Spleen (tissue), 11 donors: ENCODE data around the gene NUDT7. TPM values are rescaled to one million over a fixed set of nuclear protein-coding genes. Genes with fewer than 3 reads are reported as not detected.

Experiments
- DNase-seq: peaks from one replicate; pipeline ENCODE4 v3.0.0-alpha.2; 2020
- H3K27ac ChIP-seq, 8 donors: fragments of 200-600 bp; sonication (generic) in 7 of 8; 1 replicate in 4 of 8; 2 replicates in 4 of 8; pipeline versions ENCODE4 v1.5.0 to v1.8.0; 2016 to 2021; ENCODE audit warnings: inconsistent platforms in 4 of 8, mild to moderate bottlenecking in 4 of 8, moderate library complexity in 1 of 8
- H3K27me3 ChIP-seq, 7 donors: fragments of 200-600 bp; sonication (generic) in 6 of 7; replicated peaks in 1 of 7; 1 replicate in 4 of 7; 2 replicates in 3 of 7; pipeline versions ENCODE4 v1.5.0 to v1.8.0; 2016 to 2021; ENCODE audit warnings: inconsistent platforms in 3 of 7, mild to moderate bottlenecking in 1 of 7
- H3K36me3 ChIP-seq, 6 donors: fragments of 200-600 bp; sonication (generic) in 5 of 6; 1 replicate in 4 of 6; 2 replicates in 2 of 6; pipeline versions ENCODE4 v1.5.0 to v1.8.0; 2016 to 2021; ENCODE audit warnings: inconsistent platforms in 2 of 6
- H3K4me1 ChIP-seq, 6 donors: fragments of 200-600 bp; sonication (generic) in 5 of 6; 1 replicate in 3 of 6; 2 replicates in 3 of 6; pipeline versions ENCODE4 v1.5.0 to v1.8.0; 2016 to 2021; ENCODE audit warnings: inconsistent platforms in 3 of 6
- H3K4me3 ChIP-seq, 8 donors: fragments of 200-600 bp; sonication (generic) in 7 of 8; 1 replicate in 4 of 8; 2 replicates in 4 of 8; pipeline versions ENCODE4 v1.5.0 to v1.8.0; 2016 to 2021; ENCODE audit warnings: inconsistent platforms in 4 of 8, mild to moderate bottlenecking in 4 of 8, moderate library complexity in 2 of 8
- H3K9me3 ChIP-seq, 8 donors: fragments of 200-600 bp; sonication (generic) in 7 of 8; 1 replicate in 4 of 8; 2 replicates in 4 of 8; pipeline versions ENCODE4 v1.5.0 to v1.8.0; 2016 to 2021; ENCODE audit warnings: inconsistent platforms in 4 of 8
- CTCF ChIP-seq, 11 experiments: fragments of 200-600 bp in 7 of 11; fragments of 450-650 bp in 4 of 11; sonication (generic) in 4 of 11; IDR thresholded peaks in 8 of 11; conservative IDR thresholded peaks in 3 of 11; 1 replicate in 7 of 11; 2 replicates in 4 of 11; pipeline versions ENCODE4 v1.4.0 to v1.8.0; 2016 to 2021; ENCODE audit warnings: antibody characterized with exemption in 11 of 11, inconsistent platforms in 4 of 11, mild to moderate bottlenecking in 1 of 11
- POLR2A ChIP-seq, 3 donors: fragments of 450-650 bp; IDR thresholded peaks; one replicate each; pipeline ENCODE4 v1.5.1; 2017; ENCODE audit warnings: antibody characterized with exemption in 3 of 3, mild to moderate bottlenecking in 1 of 3
- POLR2AphosphoS5 ChIP-seq, 3 donors: sonication (generic); formaldehyde crosslinking; IDR thresholded peaks; one replicate each; pipeline ENCODE4 v1.5.1; 2017; ENCODE audit warnings: antibody characterized with exemption in 3 of 3
- WGBS, 5 donors: extraction: QIAGEN DNeasy Blood & Tissue Kit in 3 of 5; methylation state at CpG; one replicate each; pipeline versions ENCODE4 v1.1.5 to v1.1.7; 2013 to 2018; 5-methylcytosine and 5-hydroxymethylcytosine counted together
- intact Hi-C: fragments of 100-400 bp; cut with DNase I; formaldehyde crosslinking; loops from one replicate; pipeline ENCODE4 v1.15.0; 2023; ENCODE audit warnings: low total_unique reads
- polyA plus RNA-seq, 3 donors: library from polyadenylated mRNA; stranded (reverse); fragments of 200-250 nt; gene quantifications; one replicate each; pipeline ENCODE4 v1.2.1, GENCODE V29; 2013
- total RNA-seq, 7 donors: library from RNA; depleted of rRNA in 3 of 7; stranded (reverse); fragments of >200 nt in 3 of 7; fragmentation: NEBNext Ultra II Directional in 4 of 7; extraction: Animal tissue kit (Norgen Biotek cat#: 25700) in 4 of 7; gene quantifications; one replicate each; pipeline versions ENCODE4 v1.1.0 to v1.2.1, GENCODE V29; 2016 to 2021
- donor health status: healthy with polysubstance abuse.
- donor health status: DM: no; HTN: no; CAD: no; lungs with moderate emphysema.
- donor health status: DM: no; HTN: no; CAD: no.
- donor health status: Bipolar disorder and iron deficiency.
- donor health status: healthy.
- donor health status: DM: no; HTN: no; CAD: no.
- donor health status: DM: yes; HTN: yes; CAD: no.

Gene NUDT7
- total and polyA plus RNA-seq, 10 donors, result 5.2 to 14.0 (median 9.6) TPM

DNA sequence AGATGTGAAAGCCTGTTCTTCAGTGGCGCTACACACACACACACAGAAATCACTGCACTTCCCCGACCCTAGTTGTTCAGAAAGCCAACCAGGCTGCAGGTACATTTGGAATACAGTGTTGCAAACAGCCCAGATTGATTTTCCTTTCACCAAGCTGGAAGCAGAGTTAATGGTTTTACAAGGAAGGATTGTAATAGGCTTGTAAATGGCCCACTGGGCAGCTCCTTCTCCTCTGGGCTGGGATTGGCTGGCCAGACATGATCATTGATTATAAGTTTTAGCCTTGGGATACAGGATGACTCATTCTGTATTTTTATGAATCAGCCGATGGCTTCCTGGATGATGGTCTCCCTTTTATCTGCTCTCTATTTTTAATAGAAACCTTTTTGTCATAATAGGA lies 68.6 kb downstream of the NUDT7 start:
- H3K9me3 ChIP-seq, result no peaks in the 10 kb centered on the region
- no peak overlapping the region for H3K27ac ChIP-seq
- 65 to 73% (median 71%) methylated on average over 3 of the region's 3 CpGs for WGBS, 5 donors
- H3K27me3 ChIP-seq, result peaks cover 3 to 87% (median 48%) of the 10 kb centered on the region in 7 donors
- TF ChIP-seq POLR2A (IDR thresholded peaks at IDR 0.05), result no peak
- TF ChIP-seq CTCF (IDR thresholded peaks at IDR 0.05 in 8 of 11, conservative IDR thresholded peaks at IDR 0.05 in 3 of 11), result no peak
- no peak for TF ChIP-seq POLR2AphosphoS5 (IDR thresholded peaks at IDR 0.05)
- no peak overlapping the region for H3K4me3 ChIP-seq
- H3K4me1 ChIP-seq, result peaks cover 9 to 24% (median 18%) of the 10 kb centered on the region in 6 donors
- H3K36me3 ChIP-seq, result no peaks in the 10 kb centered on the region
- intact Hi-C loops, result no loop called here
- DNase-seq, result no peak

Other genes with a start within 250 kb of the NUDT7 start
- under 1 TPM in 3 of 7 donors, not detected in 4; 0.12 to 0.23 (median 0.16) TPM for gene VAT1L, start 66.0 kb downstream of the NUDT7 start, total RNA-seq
- under 1 TPM; 0.02 to 0.08 (median 0.06) TPM for gene VAT1L, start 66.0 kb downstream of the NUDT7 start, polyA plus RNA-seq